OCI-LY1 (cell line): ENCODE measurements around the gene RMND5B.

Experiments
- H2AFZ ChIP-seq: fragments of 200-600 bp; sonication (generic), shearing (Covaris generic); 2 replicates; pipeline ENCODE4 v1.6.0; 2014; ENCODE audit warnings: antibody characterized with exemption, mild to moderate bottlenecking, low read length
- H3F3A ChIP-seq: fragments of 200-600 bp; sonication (generic), shearing (Covaris generic); 2 replicates; pipeline ENCODE4 v1.6.0; 2014; ENCODE audit warnings: mild to moderate bottlenecking, antibody characterized with exemption, low read length, moderate library complexity; ENCODE audit not compliant: insufficient read depth
- H3K27ac ChIP-seq: fragments of 200-600 bp; sonication (generic); 2 replicates; pipeline ENCODE4 v1.5.1; 2014; ENCODE audit warnings: low read length, mixed run types, mild to moderate bottlenecking, low read depth; ENCODE audit not compliant: poor library complexity, severe bottlenecking
- H3K27me3 ChIP-seq: fragments of 200-600 bp; sonication (generic); 2 replicates; pipeline ENCODE4 v1.6.0; 2014; ENCODE audit warnings: antibody characterized with exemption, mild to moderate bottlenecking, low read length, moderate library complexity; ENCODE audit not compliant: insufficient read depth
- H3K36me3 ChIP-seq: fragments of 200-600 bp; sonication (generic); 2 replicates; pipeline ENCODE4 v1.6.1; 2014; ENCODE audit warnings: mild to moderate bottlenecking, antibody characterized with exemption, low read length, moderate library complexity, mixed read lengths; ENCODE audit not compliant: insufficient read depth
- H3K4me1 ChIP-seq: fragments of 200-600 bp; sonication (generic); 2 replicates; pipeline ENCODE4 v1.5.1; 2014; ENCODE audit warnings: mild to moderate bottlenecking, low read length, moderate library complexity; ENCODE audit not compliant: insufficient read depth, severe bottlenecking
- H3K4me2 ChIP-seq: fragments of 200-600 bp; sonication (generic), shearing (Covaris generic); 2 replicates; pipeline ENCODE4 v1.6.1; 2014; ENCODE audit warnings: low read length
- H3K4me3 ChIP-seq: fragments of 200-600 bp; sonication (generic); 2 replicates; pipeline ENCODE4 v1.5.1; 2014; ENCODE audit warnings: low read length, low read depth, mild to moderate bottlenecking, mixed read lengths; ENCODE audit not compliant: poor library complexity, severe bottlenecking
- H3K79me2 ChIP-seq: fragments of 200-600 bp; shearing (Covaris generic); 2 replicates; pipeline ENCODE4 v1.6.1; 2016; ENCODE audit warnings: mixed run types, low read length, mixed read lengths; ENCODE audit not compliant: insufficient read depth
- H3K9ac ChIP-seq: fragments of 200-600 bp; sonication (generic), shearing (Covaris generic); 2 replicates; pipeline ENCODE4 v1.6.1; 2014; ENCODE audit warnings: mild to moderate bottlenecking, low read length, mixed read lengths
- H3K9me2 ChIP-seq: fragments of 200-600 bp; sonication (generic), shearing (Covaris generic); 2 replicates; pipeline ENCODE4 v1.6.1; 2014; ENCODE audit warnings: low read depth, mild to moderate bottlenecking, low read length, mixed read lengths
- H3K9me3 ChIP-seq: fragments of 200-600 bp; shearing (Covaris generic); 2 replicates; pipeline ENCODE4 v1.6.1; 2014; ENCODE audit warnings: low read length, mixed read lengths
- H4K20me1 ChIP-seq: fragments of 200-600 bp; sonication (generic), shearing (Covaris generic); 2 replicates; pipeline ENCODE4 v1.6.0; 2016; ENCODE audit warnings: mild to moderate bottlenecking, low read length; ENCODE audit not compliant: insufficient read depth
- EZH2 ChIP-seq: fragments of 200-600 bp; sonication (generic), shearing (Covaris generic); IDR thresholded peaks from 2 replicates; pipeline ENCODE4 v1.8.0; 2017; ENCODE audit warnings: borderline replicate concordance, mixed run types, mild to moderate bottlenecking, antibody characterized with exemption, low read length, moderate library complexity, mixed read lengths
- TF ChIP-seq, protein P1 (sequence below): fragments of 200-600 bp; sonication (generic), shearing (Covaris generic); IDR thresholded peaks from 2 replicates; pipeline ENCODE4 v1.5.1; 2017; ENCODE audit warnings: mild to moderate bottlenecking, antibody characterized with exemption, low read length, moderate library complexity, mixed read lengths

Gene RMND5B

DNA sequence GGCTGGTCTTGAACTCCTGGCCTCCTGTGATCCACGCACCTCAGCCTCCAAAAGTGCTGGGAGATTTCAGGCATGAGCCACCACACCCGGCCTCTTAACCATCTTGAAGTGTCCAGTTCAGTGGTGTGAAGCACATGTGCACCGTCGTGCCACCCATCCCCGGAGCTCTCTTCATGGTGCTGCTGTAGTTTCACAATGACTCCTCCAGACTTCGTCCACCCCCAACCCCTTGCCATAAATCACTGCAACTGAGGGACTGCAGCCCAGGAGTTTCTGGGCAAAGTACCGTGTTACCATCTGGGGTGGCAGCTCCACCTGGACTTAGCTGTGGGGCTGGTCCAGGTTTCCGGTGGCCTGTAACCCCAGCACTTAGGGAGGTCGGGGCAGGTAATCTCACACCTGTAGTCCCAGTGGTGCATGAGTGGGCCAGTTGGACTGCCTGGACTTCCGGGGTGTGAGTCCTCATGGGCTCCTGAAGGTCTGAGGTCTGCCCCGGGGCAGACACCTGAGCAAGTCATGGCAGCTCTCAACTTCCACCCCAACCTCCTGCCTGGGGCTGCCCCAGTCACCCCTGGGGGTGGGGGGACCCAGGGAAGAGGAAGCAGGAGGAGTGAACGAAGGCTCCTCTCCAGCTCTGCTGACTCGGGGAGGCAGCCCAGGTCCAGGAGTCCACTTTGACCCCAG is 24.1 kb upstream of the RMND5B start:
- 0 out of 2 replicates have a peak, but pooled peaks cover 9% of the 10 kb centered on the region for H3K27me3 ChIP-seq
- no peak overlapping the region for H2AFZ ChIP-seq
- no peaks in the 10 kb centered on the region for H3K9me3 ChIP-seq
- H3K4me3 ChIP-seq, result no peak overlapping the region
- H3K4me2 ChIP-seq, result no peak overlapping the region
- no peak overlapping the region for H3K27ac ChIP-seq
- H3K4me1 ChIP-seq, result no peaks in the 10 kb centered on the region
- TF ChIP-seq, protein P1, sequence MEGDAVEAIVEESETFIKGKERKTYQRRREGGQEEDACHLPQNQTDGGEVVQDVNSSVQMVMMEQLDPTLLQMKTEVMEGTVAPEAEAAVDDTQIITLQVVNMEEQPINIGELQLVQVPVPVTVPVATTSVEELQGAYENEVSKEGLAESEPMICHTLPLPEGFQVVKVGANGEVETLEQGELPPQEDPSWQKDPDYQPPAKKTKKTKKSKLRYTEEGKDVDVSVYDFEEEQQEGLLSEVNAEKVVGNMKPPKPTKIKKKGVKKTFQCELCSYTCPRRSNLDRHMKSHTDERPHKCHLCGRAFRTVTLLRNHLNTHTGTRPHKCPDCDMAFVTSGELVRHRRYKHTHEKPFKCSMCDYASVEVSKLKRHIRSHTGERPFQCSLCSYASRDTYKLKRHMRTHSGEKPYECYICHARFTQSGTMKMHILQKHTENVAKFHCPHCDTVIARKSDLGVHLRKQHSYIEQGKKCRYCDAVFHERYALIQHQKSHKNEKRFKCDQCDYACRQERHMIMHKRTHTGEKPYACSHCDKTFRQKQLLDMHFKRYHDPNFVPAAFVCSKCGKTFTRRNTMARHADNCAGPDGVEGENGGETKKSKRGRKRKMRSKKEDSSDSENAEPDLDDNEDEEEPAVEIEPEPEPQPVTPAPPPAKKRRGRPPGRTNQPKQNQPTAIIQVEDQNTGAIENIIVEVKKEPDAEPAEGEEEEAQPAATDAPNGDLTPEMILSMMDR, result no peak
- no peak for TF ChIP-seq EZH2
- H3K36me3 ChIP-seq, result no peaks in the 10 kb centered on the region
- H3K79me2 ChIP-seq, result no peaks in the 10 kb centered on the region
- no peaks in the 10 kb centered on the region for H3K9me2 ChIP-seq
- no peaks in the 10 kb centered on the region for H4K20me1 ChIP-seq
- no peaks in the 10 kb centered on the region for H3F3A ChIP-seq
- no peak overlapping the region for H3K9ac ChIP-seq

DNA sequence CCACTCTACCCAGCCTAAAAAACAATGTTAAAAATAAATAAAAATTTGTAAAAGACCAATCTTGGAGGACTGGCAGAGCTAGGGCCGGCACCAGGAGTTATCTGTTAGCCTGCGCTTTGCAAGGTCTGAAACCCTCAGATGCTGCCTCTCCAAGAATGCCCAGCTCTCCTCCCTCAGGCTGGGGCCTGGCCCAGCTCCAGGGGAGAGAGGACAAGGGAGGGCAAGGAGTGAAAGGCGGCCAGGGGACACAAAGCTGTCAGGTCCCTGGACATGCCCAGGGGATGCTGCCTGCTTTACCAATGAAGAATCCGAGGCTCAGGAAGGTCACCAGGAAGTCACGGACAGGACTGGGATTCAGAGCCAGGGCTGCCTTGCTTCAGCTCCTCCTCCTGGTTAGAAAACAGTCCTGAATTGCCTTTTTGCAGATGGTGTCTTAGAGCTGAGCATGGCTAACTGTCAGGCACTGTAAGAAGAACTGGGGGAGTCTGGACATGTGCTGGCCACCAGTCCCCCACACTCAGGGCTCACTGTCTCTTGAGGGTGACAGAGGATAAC is 23.0 kb upstream of the RMND5B start:
- H3K4me3 ChIP-seq, result no peak overlapping the region
- no peak overlapping the region for H3K9ac ChIP-seq
- H4K20me1 ChIP-seq, result no peaks in the 10 kb centered on the region
- peaks cover 20% of the 10 kb centered on the region for H3K27me3 ChIP-seq
- no peaks in the 10 kb centered on the region for H3K9me3 ChIP-seq
- no peaks in the 10 kb centered on the region for H3F3A ChIP-seq
- H3K4me2 ChIP-seq, result no peak overlapping the region
- peaks cover under 1% of the 10 kb centered on the region for H3K4me1 ChIP-seq
- H3K9me2 ChIP-seq, result no peaks in the 10 kb centered on the region
- H3K36me3 ChIP-seq, result no peaks in the 10 kb centered on the region; the same call in 1 of the 2 replicates
- no peak overlapping the region for H3K27ac ChIP-seq
- no peak overlapping the region for H2AFZ ChIP-seq
- H3K79me2 ChIP-seq, result no peaks in the 10 kb centered on the region
- no peak for TF ChIP-seq EZH2
- TF ChIP-seq, protein P1, result no peak

DNA sequence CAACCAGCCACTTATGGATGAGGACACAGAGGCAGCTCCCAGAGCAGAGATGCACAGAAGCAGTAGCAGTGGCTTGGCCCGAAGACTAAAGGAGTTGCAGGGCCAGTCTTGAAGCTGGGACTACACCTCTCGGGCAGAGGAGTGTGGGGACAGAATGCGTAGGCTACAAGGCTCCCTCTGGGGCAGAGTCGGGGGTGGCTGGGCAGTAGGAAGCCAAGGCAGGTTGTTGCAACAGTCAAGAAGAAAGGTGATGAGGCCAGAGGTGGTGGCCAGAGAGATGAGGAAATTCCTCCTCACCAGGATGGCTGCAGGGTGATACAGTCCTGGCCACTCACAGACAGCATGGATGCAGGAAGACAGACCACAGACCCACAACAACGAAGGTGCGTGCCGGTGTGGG is 22.4 kb upstream of the RMND5B start:
- H4K20me1 ChIP-seq, result no peaks in the 10 kb centered on the region
- H2AFZ ChIP-seq, result no peak overlapping the region
- no peaks in the 10 kb centered on the region; the same call in 1 of the 2 replicates for H3K36me3 ChIP-seq
- H3K9me2 ChIP-seq, result no peaks in the 10 kb centered on the region
- no peaks in the 10 kb centered on the region for H3F3A ChIP-seq
- no peak overlapping the region for H3K9ac ChIP-seq
- H3K27ac ChIP-seq, result no peak overlapping the region
- no peak overlapping the region for H3K4me2 ChIP-seq
- peaks cover 21% of the 10 kb centered on the region for H3K27me3 ChIP-seq
- no peaks in the 10 kb centered on the region for H3K79me2 ChIP-seq
- TF ChIP-seq, protein P1, result no peak
- no peak for TF ChIP-seq EZH2
- no peaks in the 10 kb centered on the region for H3K9me3 ChIP-seq
- no peak overlapping the region for H3K4me3 ChIP-seq
- peaks cover 4% of the 10 kb centered on the region for H3K4me1 ChIP-seq
